Measurements from ENCODE around the gene SVOPL. TPM values are rescaled to one million over a fixed set of nuclear protein-coding genes. Genes with fewer than 3 reads are reported as not detected.

Gene SVOPL
- total RNA-seq, 1 donor from 2014 or later: not detected

GRCh38 chr7:138654616-138655015, 46.5 kb downstream of the SVOPL start:
- CTCF ChIA-PET: no interaction called here

DNA sequence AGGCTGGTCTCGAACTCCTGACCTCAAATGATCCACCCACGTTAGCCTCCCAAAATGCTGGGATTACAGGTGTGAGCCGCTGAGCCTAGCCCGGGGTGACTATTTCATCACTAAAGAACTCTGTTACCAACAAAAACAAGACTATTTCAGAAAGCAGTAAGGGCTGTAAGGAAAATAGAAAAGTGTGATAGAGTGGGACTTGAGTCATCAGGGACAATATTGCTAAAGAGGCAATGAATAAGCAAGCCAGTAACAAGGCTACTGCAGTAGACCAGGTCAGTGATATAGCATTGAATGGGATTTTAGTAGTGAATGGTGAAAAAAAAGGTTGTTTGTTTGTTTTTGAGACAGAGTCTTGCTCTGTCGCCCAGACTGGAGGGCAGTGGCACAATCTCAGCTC, 51.7 kb downstream of the SVOPL start:
- Mint-ChIP-seq H3K27me3 (no peaks in the 10 kb centered on the region), H3K4me3 (no peak overlapping the region), H3K27ac (no peak overlapping the region), H3K9me3 (peaks cover 3% of the 10 kb centered on the region), H3K36me3 (ENCODE audit: low read depth) (no peaks in the 10 kb centered on the region), H3K4me1 (no peaks in the 10 kb centered on the region)
- DNase-seq (no peak), ATAC-seq (ENCODE audit: low read depth) (no peak)
- TF ChIP-seq, protein P1, sequence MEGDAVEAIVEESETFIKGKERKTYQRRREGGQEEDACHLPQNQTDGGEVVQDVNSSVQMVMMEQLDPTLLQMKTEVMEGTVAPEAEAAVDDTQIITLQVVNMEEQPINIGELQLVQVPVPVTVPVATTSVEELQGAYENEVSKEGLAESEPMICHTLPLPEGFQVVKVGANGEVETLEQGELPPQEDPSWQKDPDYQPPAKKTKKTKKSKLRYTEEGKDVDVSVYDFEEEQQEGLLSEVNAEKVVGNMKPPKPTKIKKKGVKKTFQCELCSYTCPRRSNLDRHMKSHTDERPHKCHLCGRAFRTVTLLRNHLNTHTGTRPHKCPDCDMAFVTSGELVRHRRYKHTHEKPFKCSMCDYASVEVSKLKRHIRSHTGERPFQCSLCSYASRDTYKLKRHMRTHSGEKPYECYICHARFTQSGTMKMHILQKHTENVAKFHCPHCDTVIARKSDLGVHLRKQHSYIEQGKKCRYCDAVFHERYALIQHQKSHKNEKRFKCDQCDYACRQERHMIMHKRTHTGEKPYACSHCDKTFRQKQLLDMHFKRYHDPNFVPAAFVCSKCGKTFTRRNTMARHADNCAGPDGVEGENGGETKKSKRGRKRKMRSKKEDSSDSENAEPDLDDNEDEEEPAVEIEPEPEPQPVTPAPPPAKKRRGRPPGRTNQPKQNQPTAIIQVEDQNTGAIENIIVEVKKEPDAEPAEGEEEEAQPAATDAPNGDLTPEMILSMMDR (IDR thresholded peaks at IDR 0.05): no peak
- intact Hi-C loops (cut with micrococcal nuclease): no loop called here
- CTCF ChIA-PET: no interaction called here
- POLR2A ChIA-PET: no interaction called here

More at GRCh38 chr7:138654616-138655015, 46.5 kb downstream of the SVOPL start:
- no peak for ATAC-seq (ENCODE audit: low read depth)
- no peak for DNase-seq
- Mint-ChIP-seq H3K36me3 (ENCODE audit: low read depth) (no peaks in the 10 kb centered on the region), H3K27ac (no peak overlapping the region), H3K4me1 (no peaks in the 10 kb centered on the region), H3K4me3 (no peak overlapping the region), H3K27me3 (no peaks in the 10 kb centered on the region), H3K9me3 (no peaks in the 10 kb centered on the region)
- POLR2A ChIA-PET: no interaction called here
- intact Hi-C loops (cut with micrococcal nuclease): no loop called here
- TF ChIP-seq, protein P1 (IDR thresholded peaks at IDR 0.05): no peak

DNA sequence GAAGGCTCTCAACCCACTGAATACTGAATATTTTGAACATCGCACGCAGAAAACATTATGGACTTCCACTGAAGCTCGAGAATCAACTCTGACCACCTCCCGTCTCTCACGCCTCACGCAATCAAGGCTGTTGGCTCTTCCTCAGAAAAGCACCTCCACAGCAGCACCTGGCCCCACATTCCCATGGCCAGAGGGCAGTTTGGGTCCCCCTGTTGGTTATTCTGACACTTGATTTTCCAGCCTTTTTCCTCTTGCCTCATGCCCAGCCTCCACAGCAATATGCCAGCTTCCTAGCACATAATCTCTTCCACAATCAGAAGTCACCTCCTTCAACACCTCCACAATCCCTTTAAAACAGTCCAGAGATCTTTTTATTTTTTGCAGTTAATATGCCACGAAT, 55.9 kb downstream of the SVOPL start:
- ATAC-seq (ENCODE audit: low read depth) (no peak), DNase-seq (no peak)
- intact Hi-C loops (cut with micrococcal nuclease): no loop called here
- Mint-ChIP-seq H3K27ac (no peak overlapping the region), H3K4me3 (no peak overlapping the region), H3K4me1 (no peaks in the 10 kb centered on the region), H3K27me3 (no peaks in the 10 kb centered on the region), H3K36me3 (ENCODE audit: low read depth) (no peaks in the 10 kb centered on the region), H3K9me3 (peaks cover 3% of the 10 kb centered on the region)
- TF ChIP-seq, protein P1 (IDR thresholded peaks at IDR 0.05): no peak
- ChIA-PET CTCF (no interaction called here), POLR2A (no interaction called here)

DNA sequence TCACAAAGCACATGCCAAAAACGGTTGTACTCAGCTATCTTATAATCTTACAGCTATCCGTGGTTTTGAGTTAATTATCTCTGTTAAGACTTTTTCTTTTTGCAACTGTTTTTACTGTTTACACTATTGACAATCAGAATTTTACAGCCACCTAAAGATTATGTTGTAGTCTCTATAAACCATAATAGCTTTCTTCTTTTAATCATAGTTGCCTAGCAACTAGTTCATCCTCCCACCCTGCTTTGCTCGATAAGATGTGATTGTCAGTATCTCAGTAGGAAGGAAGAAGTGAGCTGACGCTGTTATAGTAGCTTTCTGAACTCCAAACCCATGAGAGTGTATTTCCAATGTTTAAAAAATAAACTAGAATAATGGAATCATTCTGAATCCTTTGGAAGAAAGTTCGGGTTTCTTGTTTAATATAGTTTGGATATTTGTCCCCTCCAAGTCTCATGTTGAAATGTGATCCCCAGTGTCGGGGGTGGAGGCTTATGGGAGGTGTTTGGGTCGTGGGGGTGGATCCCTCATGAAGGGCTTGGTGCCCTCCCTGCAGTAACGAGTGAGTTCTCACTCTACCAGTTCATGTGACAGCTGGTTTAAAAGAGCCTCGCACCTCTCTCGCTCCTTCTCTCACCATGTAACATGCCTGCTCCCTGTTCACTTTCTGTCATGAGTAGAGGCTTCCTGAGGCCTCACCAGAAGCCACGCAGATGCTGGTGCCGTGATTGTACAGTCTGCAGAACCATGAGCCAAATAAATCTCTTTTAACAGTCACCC, 68.1 kb downstream of the SVOPL start:
- TF ChIP-seq, protein P1 (IDR thresholded peaks at IDR 0.05): no peak
- H3K9me3 Mint-ChIP-seq: no peaks in the 10 kb centered on the region
- POLR2A ChIA-PET: no interaction called here
- no peaks in the 10 kb centered on the region for H3K4me1 Mint-ChIP-seq
- no peaks in the 10 kb centered on the region for H3K36me3 Mint-ChIP-seq (ENCODE audit: low read depth)
- CTCF ChIA-PET: no interaction called here
- H3K27me3 Mint-ChIP-seq: peaks cover 7% of the 10 kb centered on the region
- no peak for ATAC-seq (ENCODE audit: low read depth)
- intact Hi-C loops (cut with micrococcal nuclease): no loop called here
- H3K4me3 Mint-ChIP-seq: no peak overlapping the region
- H3K27ac Mint-ChIP-seq: no peak overlapping the region
- DNase-seq: no peak

DNA sequence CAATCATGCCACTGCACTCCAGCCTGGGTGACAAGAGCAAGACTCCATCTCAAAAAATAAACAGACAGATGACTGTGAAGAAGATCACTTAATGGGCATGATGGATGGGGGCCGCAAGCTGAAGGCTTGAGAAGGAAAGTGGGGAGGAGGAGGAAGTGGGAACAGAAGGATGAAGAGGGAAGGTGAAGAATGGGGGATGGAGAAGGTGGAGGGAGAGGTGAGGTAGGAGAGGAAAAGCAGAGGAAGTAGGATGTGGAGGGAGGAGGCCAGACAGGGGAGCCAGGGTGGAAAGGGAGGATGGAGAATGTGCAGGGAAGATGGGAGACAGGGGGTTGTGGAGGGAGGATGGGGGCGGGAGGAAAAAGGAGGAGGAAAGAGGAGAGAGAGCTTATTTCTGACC, 68.8 kb downstream of the SVOPL start:
- Mint-ChIP-seq H3K36me3 (ENCODE audit: low read depth) (no peaks in the 10 kb centered on the region), H3K4me1 (no peaks in the 10 kb centered on the region), H3K9me3 (no peaks in the 10 kb centered on the region), H3K27ac (no peak overlapping the region), H3K4me3 (no peak overlapping the region), H3K27me3 (peaks cover 7% of the 10 kb centered on the region)
- ATAC-seq (ENCODE audit: low read depth) (no peak), DNase-seq (no peak)
- CTCF ChIA-PET: no interaction called here
- POLR2A ChIA-PET: no interaction called here
- intact Hi-C loops (cut with micrococcal nuclease): no loop called here
- TF ChIP-seq, protein P1 (IDR thresholded peaks at IDR 0.05): no peak
